Mesendoderm (in vitro differentiated cells): ENCODE data around the gene TANC2.
A peak's percentile ranks its signal among the peaks of the same experiment; 100 is the strongest.

Source experiments
- DNase-seq: peaks from one replicate; pipeline ENCODE4 v3.0.0; 2013
- H2AK5ac ChIP-seq: 2 replicates; pipeline ENCODE4 v1.6.1; 2013; ENCODE audit warnings: low read length, inconsistent platforms
- H2BK120ac ChIP-seq: 2 replicates; pipeline ENCODE4 v1.6.1; 2013; ENCODE audit warnings: low read depth, mild to moderate bottlenecking, low read length, moderate library complexity, mixed read lengths
- H2BK15ac ChIP-seq: replicated peaks from 2 replicates; pipeline ENCODE4 v1.6.1; 2013; ENCODE audit warnings: low read depth, mild to moderate bottlenecking, moderate library complexity
- H2BK5ac ChIP-seq: 2 replicates; pipeline ENCODE4 v1.6.1; 2013; ENCODE audit warnings: low read length, inconsistent platforms
- H3K18ac ChIP-seq: 2 replicates; pipeline ENCODE4 v1.6.1; 2013; ENCODE audit warnings: mild to moderate bottlenecking, low read length, mixed read lengths
- H3K23ac ChIP-seq: one replicate; pipeline ENCODE4 v1.6.1; 2013; ENCODE audit warnings: low read length
- H3K27ac ChIP-seq: 2 replicates; pipeline ENCODE4 v1.5.1; 2013; ENCODE audit warnings: low read depth, mild to moderate bottlenecking, inconsistent platforms, low read length, moderate library complexity
- H3K27me3 ChIP-seq: 2 replicates; pipeline ENCODE4 v1.6.1; 2013; ENCODE audit warnings: low read length, control low read depth, mild to moderate bottlenecking, inconsistent platforms; ENCODE audit not compliant: insufficient read depth, poor library complexity
- H3K36me3 ChIP-seq: 2 replicates; pipeline ENCODE4 v1.6.1; 2013; ENCODE audit warnings: low read length, inconsistent platforms; ENCODE audit not compliant: control insufficient read depth, insufficient read depth
- H3K4ac ChIP-seq: one replicate; pipeline ENCODE4 v1.6.1; 2013; ENCODE audit warnings: low read depth, mild to moderate bottlenecking, low read length, moderate library complexity
- H3K4me1 ChIP-seq: 2 replicates; pipeline ENCODE4 v1.6.1; 2013; ENCODE audit warnings: low read depth, low read length, inconsistent platforms; ENCODE audit not compliant: control insufficient read depth
- H3K4me2 ChIP-seq: 2 replicates; pipeline ENCODE4 v1.6.1; 2013; ENCODE audit warnings: low read length
- H3K4me3 ChIP-seq: 2 replicates; pipeline ENCODE4 v1.5.1; 2013; ENCODE audit warnings: mild to moderate bottlenecking, low read length
- H3K56ac ChIP-seq: one replicate; pipeline ENCODE4 v1.6.1; 2013; ENCODE audit warnings: low read length
- H3K79me1 ChIP-seq: 2 replicates; pipeline ENCODE4 v1.6.1; 2013; ENCODE audit warnings: low read length, inconsistent platforms
- H3K79me2 ChIP-seq: 2 replicates; pipeline ENCODE4 v1.6.1; 2013; ENCODE audit warnings: mild to moderate bottlenecking, low read length; ENCODE audit not compliant: control insufficient read depth, insufficient read depth
- H3K9ac ChIP-seq: 2 replicates; pipeline ENCODE4 v1.6.1; 2013; ENCODE audit warnings: low read length, inconsistent platforms
- H4K5ac ChIP-seq: one replicate; pipeline ENCODE4 v1.6.1; 2013; ENCODE audit warnings: low read length
- H4K8ac ChIP-seq: one replicate; pipeline ENCODE4 v1.6.1; 2013; ENCODE audit warnings: low read depth, mild to moderate bottlenecking, control low read depth, low read length, moderate library complexity
- WGBS: extraction: QIAGEN DNeasy Blood & Tissue Kit; methylation state at CpG from one replicate; pipeline ENCODE4 v1.1.7; 2013; ENCODE audit warnings: low lambda C conversion rate, missing lambda C conversion rate; ENCODE audit not compliant: insufficient coverage; ENCODE audit errors: extremely low coverage; 5-methylcytosine and 5-hydroxymethylcytosine counted together

The TANC2 gene

DNA sequence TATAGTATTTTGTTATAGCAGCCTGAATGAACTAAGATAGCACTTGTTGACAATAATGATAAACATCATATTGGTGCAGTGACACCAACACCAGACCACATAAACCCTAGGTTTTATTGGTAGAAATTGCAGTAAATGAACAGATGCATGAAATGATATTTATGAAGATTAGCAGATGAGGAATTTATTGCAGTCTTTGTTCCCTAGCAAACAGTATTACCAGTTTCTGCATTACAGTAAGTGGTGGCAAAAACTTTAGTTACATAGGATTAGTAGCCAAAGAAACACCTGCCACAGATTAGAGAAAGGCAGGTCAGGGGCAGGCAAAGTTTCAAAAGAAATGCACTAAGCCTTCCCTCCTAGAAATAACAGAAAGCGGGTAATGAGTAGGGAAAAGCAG is 17.7 kb upstream of the TANC2 start:
- no CpG with 5 or more reads among the region's 1 CpG for WGBS
- Histone ChIP-seq H3K18ac (no peak overlapping the region), H4K8ac (no peak overlapping the region), H3K27me3 (no peaks in the 10 kb centered on the region), H3K23ac (no peak overlapping the region), H3K56ac (no peak overlapping the region), H3K79me2 (no peaks in the 10 kb centered on the region), H3K79me1 (no peaks in the 10 kb centered on the region), H3K36me3 (no peaks in the 10 kb centered on the region), H3K4me3 (no peak overlapping the region), H3K4ac (no peak overlapping the region), H4K5ac (no peak overlapping the region), H2AK5ac (no peak overlapping the region), H3K4me1 (no peaks in the 10 kb centered on the region), H3K9ac (no peak overlapping the region), H2BK15ac (no peak overlapping the region), H3K4me2 (no peak overlapping the region), H2BK5ac (no peak overlapping the region), H3K27ac (no peak overlapping the region), H2BK120ac (no peak overlapping the region)
- no peak for DNase-seq

DNA sequence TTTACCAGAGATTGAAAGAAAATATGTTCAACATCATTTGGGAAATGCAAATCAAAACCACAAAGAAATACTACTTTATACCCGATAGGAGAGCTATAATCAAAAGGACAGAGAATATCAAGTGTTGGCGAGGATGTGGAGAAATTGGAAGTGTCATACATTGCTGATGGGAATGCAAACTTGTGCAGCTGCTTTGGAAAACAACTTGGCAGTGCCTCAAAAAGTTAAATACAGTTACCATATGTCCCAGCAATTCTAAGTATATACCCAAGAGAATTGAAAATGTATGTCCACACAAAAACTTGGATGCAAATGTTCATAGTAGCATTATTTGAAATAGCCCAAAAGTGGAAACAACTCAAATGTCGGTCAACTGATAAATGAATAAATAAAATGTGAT is 17.0 kb upstream of the TANC2 start:
- Histone ChIP-seq H3K4me1 (no peaks in the 10 kb centered on the region), H2BK15ac (no peak overlapping the region), H3K9ac (no peak overlapping the region), H3K56ac (no peak overlapping the region), H3K79me2 (no peaks in the 10 kb centered on the region), H2BK5ac (no peak overlapping the region), H3K4ac (no peak overlapping the region), H3K18ac (no peak overlapping the region), H2BK120ac (no peak overlapping the region), H3K23ac (no peak overlapping the region), H4K8ac (no peak overlapping the region), H2AK5ac (no peak overlapping the region), H4K5ac (no peak overlapping the region), H3K4me2 (no peak overlapping the region), H3K4me3 (no peak overlapping the region), H3K27me3 (no peaks in the 10 kb centered on the region), H3K36me3 (no peaks in the 10 kb centered on the region), H3K27ac (no peak overlapping the region), H3K79me1 (no peaks in the 10 kb centered on the region)
- no peak for DNase-seq
- WGBS: no CpG with 5 or more reads among the region's 3 CpGs

DNA sequence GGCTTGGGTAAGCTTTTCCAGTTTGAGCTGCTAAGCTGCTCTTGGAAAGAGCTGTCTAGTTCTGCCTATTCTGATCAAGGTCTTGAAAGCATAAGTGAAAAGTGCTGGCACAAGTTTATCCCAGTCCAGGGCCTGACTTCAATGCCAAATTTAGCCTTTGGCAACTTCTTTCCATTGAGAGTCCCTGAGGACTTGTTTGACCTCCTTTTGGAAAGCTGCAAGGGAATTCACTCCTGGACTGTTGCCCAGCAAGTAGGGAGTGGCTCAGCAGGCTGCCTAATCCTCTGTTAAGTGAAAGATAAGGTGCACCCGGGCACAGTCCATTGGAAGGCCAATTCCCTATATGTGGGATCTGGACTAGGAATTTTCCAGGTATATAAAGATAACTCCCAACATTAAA is 16.0 kb upstream of the TANC2 start:
- Histone ChIP-seq H3K4me2 (no peak overlapping the region), H3K4me1 (no peaks in the 10 kb centered on the region), H3K27me3 (no peaks in the 10 kb centered on the region), H2BK15ac (no peak overlapping the region), H3K23ac (no peak overlapping the region), H3K4ac (no peak overlapping the region), H3K18ac (no peak overlapping the region), H3K79me1 (no peaks in the 10 kb centered on the region), H2BK5ac (no peak overlapping the region), H4K8ac (no peak overlapping the region), H3K9ac (no peak overlapping the region), H3K4me3 (no peak overlapping the region), H3K27ac (no peak overlapping the region), H3K36me3 (no peaks in the 10 kb centered on the region), H4K5ac (no peak overlapping the region), H2BK120ac (no peak overlapping the region), H3K56ac (no peak overlapping the region), H2AK5ac (no peak overlapping the region), H3K79me2 (no peaks in the 10 kb centered on the region)
- DNase-seq: peak; percentile 6
- no CpG with 5 or more reads among the region's 1 CpG for WGBS

DNA sequence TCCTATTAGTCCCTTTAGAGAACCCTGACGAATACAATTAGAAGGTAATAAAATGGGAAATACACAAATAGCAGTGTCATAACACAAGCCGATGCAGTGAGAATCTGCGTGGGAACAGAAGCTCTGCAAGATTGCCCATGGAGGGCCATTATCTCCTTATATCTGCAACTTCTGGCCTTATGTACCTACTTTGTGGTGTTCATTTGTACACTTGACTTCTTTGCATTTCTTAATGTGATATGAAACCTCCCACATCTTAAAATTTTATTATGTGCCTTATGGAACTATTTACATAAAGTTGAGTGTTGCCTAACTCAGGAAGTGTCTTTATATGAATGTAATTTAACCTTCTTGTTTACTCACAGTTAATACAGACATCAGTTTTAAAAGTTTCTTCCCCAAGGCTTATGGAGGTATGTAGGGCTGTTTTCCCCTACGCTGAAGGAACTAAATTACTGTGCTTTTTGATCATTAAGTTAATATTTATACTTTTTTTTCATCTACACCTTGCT is 10.1 kb upstream of the TANC2 start:
- Histone ChIP-seq H3K27ac (no peak overlapping the region), H2AK5ac (no peak overlapping the region), H3K27me3 (no peaks in the 10 kb centered on the region), H3K23ac (no peak overlapping the region), H3K9ac (no peak overlapping the region), H3K4me1 (no peaks in the 10 kb centered on the region), H4K8ac (no peak overlapping the region), H3K4ac (no peak overlapping the region), H3K79me1 (no peaks in the 10 kb centered on the region), H3K4me3 (no peak overlapping the region), H3K18ac (no peak overlapping the region), H2BK120ac (no peak overlapping the region), H3K79me2 (no peaks in the 10 kb centered on the region), H4K5ac (no peak overlapping the region), H2BK5ac (no peak overlapping the region), H3K56ac (no peak overlapping the region), H2BK15ac (no peak overlapping the region), H3K36me3 (no peaks in the 10 kb centered on the region), H3K4me2 (no peak overlapping the region)
- WGBS: no CpG with 5 or more reads among the region's 4 CpGs
- no peak for DNase-seq

DNA sequence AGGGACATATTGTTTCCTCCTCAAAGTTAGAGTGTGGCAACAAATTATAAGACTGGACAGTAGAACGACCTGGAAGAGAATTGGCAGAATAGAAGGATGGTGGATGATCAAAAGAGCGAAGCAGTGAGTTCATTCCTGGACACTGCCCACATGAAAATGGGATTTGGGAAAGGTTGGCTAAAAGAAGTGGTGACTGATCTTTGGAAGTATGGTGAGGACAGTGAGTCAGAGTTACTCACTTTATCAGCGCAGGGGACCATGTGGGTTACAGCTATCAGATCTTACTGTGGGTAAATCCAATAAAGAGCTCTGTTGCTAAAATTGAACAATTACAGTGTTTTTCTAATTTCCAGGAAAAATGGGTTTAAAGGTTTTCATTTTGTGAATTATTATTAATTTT is 2.7 kb upstream of the TANC2 start:
- H2BK15ac ChIP-seq: no peak overlapping the region

DNA sequence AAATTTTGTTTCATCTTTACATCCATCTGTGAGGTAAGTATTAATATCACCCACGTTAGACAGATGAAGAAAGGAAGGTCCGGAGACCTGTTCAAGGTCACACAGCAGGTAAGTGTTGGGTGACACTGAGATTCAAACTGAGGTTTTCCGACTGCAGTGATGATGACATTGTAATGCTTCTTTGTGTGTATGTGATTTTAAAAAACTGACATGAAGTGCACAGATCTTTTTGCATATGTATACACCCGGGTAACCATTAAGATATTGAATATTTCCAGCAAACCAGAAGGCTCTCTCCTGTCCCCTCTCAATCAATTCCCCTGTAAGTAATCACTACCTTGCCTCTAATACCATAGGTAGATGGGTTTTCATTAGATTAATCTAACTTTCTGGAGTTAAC is 1.5 kb upstream of the TANC2 start:
- Histone ChIP-seq H3K27me3 (no peaks in the 10 kb centered on the region), H3K4me1 (peaks cover 5% of the 10 kb centered on the region), H3K56ac (no peak overlapping the region), H3K23ac (no peak overlapping the region), H3K4me2 (no peak overlapping the region), H3K4ac (no peak overlapping the region), H3K79me1 (no peaks in the 10 kb centered on the region), H4K8ac (no peak overlapping the region), H2BK120ac (no peak overlapping the region), H4K5ac (no peak overlapping the region), H3K9ac (no peak overlapping the region), H2BK5ac (no peak overlapping the region), H2AK5ac (no peak overlapping the region), H3K27ac (no peak overlapping the region), H3K36me3 (no peaks in the 10 kb centered on the region), H3K4me3 (no peak overlapping the region), H3K18ac (no peak overlapping the region), H3K79me2 (no peaks in the 10 kb centered on the region), H2BK15ac (no peak overlapping the region)
- no CpG with 5 or more reads among the region's 4 CpGs for WGBS
- no peak for DNase-seq

More for the DNA sequence above, 2.7 kb upstream of the TANC2 start:
- no peak overlapping the region for H2BK120ac ChIP-seq
- H4K8ac ChIP-seq: no peak overlapping the region
- no peak for DNase-seq
- no peak overlapping the region for H3K23ac ChIP-seq
- H3K36me3 ChIP-seq: no peaks in the 10 kb centered on the region
- H3K27me3 ChIP-seq: no peaks in the 10 kb centered on the region
- H3K79me2 ChIP-seq: no peaks in the 10 kb centered on the region
- H3K79me1 ChIP-seq: no peaks in the 10 kb centered on the region
- H2AK5ac ChIP-seq: no peak overlapping the region
- no peak overlapping the region for H3K9ac ChIP-seq
- H3K18ac ChIP-seq: no peak overlapping the region
- no peak overlapping the region for H2BK5ac ChIP-seq
- no peak overlapping the region for H3K4me2 ChIP-seq
- H3K4me3 ChIP-seq: no peak overlapping the region
- no peak overlapping the region for H3K56ac ChIP-seq
- no peak overlapping the region for H3K27ac ChIP-seq
- no CpG with 5 or more reads among the region's 3 CpGs for WGBS
- peaks cover 5% of the 10 kb centered on the region for H3K4me1 ChIP-seq
- H3K4ac ChIP-seq: no peak overlapping the region
- no peak overlapping the region for H4K5ac ChIP-seq
